HG03097 (cell line): ENCODE data around the gene CDKN1A.
"Not testable (repeated sequence)": the region's sequence is repeated elsewhere in the genome, so short reads cannot be mapped to it uniquely, and the experiment has no call there.

Experiments used
- ATAC-seq: cut with Tn5 transposase; IDR thresholded peaks from one replicate; pipeline ENCODE4 v1.9.1; 2021; ENCODE audit not compliant: unreplicated experiment, low FRiP score

CDKN1A gene

GRCh38 chr6:36717871-36718540, 39.5 kb downstream of the CDKN1A start:
- no peak for ATAC-seq

- ATAC-seq, result no peak
These were observed 40.0 kb downstream of the CDKN1A start for GRCh38 chr6:36718560-36718959.

GRCh38 chr6:36719126-36719525, 40.6 kb downstream of the CDKN1A start:
- ATAC-seq, result no peak

GRCh38 chr6:36720251-36721141, 42.0 kb downstream of the CDKN1A start:
- no peak for ATAC-seq

- ATAC-seq, result no peak
These were observed 43.0 kb downstream of the CDKN1A start for GRCh38 chr6:36721369-36722140.

- ATAC-seq, result no peak
These were observed 43.9 kb downstream of the CDKN1A start for GRCh38 chr6:36722365-36722764.

GRCh38 chr6:36722879-36723278, 44.4 kb downstream of the CDKN1A start:
- ATAC-seq, result no peak

- ATAC-seq, result not testable (repeated sequence)
These were observed 45.5 kb downstream of the CDKN1A start for GRCh38 chr6:36723992-36724391.

GRCh38 chr6:36724514-36725390, 46.2 kb downstream of the CDKN1A start:
- ATAC-seq, result no peak

- no peak for ATAC-seq
These were observed 47.1 kb downstream of the CDKN1A start for GRCh38 chr6:36725581-36725980.

- no peak for ATAC-seq
These were observed 49.0 kb downstream of the CDKN1A start for GRCh38 chr6:36727505-36728021.

GRCh38 chr6:36728289-36729160, 50.0 kb downstream of the CDKN1A start:
- no peak for ATAC-seq

- no peak for ATAC-seq
These were observed 50.6 kb downstream of the CDKN1A start for GRCh38 chr6:36729161-36729524.

GRCh38 chr6:36730424-36731380, 52.2 kb downstream of the CDKN1A start:
- no peak for ATAC-seq

GRCh38 chr6:36731622-36732310, 53.3 kb downstream of the CDKN1A start:
- no peak for ATAC-seq

GRCh38 chr6:36733300-36733699, 54.8 kb downstream of the CDKN1A start:
- ATAC-seq, result no peak

- no peak for ATAC-seq
These were observed 56.1 kb downstream of the CDKN1A start for GRCh38 chr6:36734486-36735060.
